Kidney (tissue), 14 donors: Measurements from ENCODE around the gene OR51B2. TPM values are rescaled to one million over a fixed set of nuclear protein-coding genes. Genes with fewer than 3 reads are reported as not detected.

Experiments
- DNase-seq, 5 donors: peaks; one replicate each; pipeline ENCODE4 v3.0.0-alpha.2; 2013 to 2020
- FAIRE-seq: peaks from 2 replicates; lab custom pipeline; 2012; peaks lifted over from hg19 to GRCh38; lab: Jason Lieb, UNC
- H3K27ac ChIP-seq, 2 donors: one replicate each; pipeline ENCODE4 v1.7.0; 2013; ENCODE audit warnings: low read depth in 2 of 2, low read length in 2 of 2, inconsistent platforms in 1 of 2
- H3K27me3 ChIP-seq: one replicate; pipeline ENCODE4 v1.7.1; 2013; ENCODE audit warnings: low read length, inconsistent platforms; ENCODE audit not compliant: control insufficient read depth, insufficient read depth
- H3K36me3 ChIP-seq, 3 donors: one replicate each; pipeline versions ENCODE4 v1.7.0 to v1.7.1; 2013; ENCODE audit warnings: low read length in 3 of 3, control low read depth in 1 of 3, inconsistent platforms in 1 of 3; ENCODE audit not compliant: insufficient read depth in 3 of 3, control insufficient read depth in 2 of 3
- H3K4me1 ChIP-seq, 3 donors: one replicate each; pipeline versions ENCODE4 v1.7.0 to v1.7.1; 2013; ENCODE audit warnings: low read length in 3 of 3, inconsistent platforms in 1 of 3, low read depth in 1 of 3; ENCODE audit not compliant: control insufficient read depth in 2 of 3, insufficient read depth in 2 of 3
- H3K4me3 ChIP-seq, 3 donors: one replicate each; pipeline versions ENCODE4 v1.7.0 to v1.8.1; 2013; ENCODE audit warnings: low read length in 3 of 3, control low read depth in 1 of 3, inconsistent platforms in 1 of 3
- H3K9ac ChIP-seq, 3 donors: one replicate each; pipeline versions ENCODE4 v1.7.0 to v1.7.1; 2013; ENCODE audit warnings: low read length in 3 of 3, control low read depth in 1 of 3, inconsistent platforms in 1 of 3
- H3K9me3 ChIP-seq, 3 donors: one replicate each; pipeline versions ENCODE4 v1.7.0 to v1.7.1; 2013; ENCODE audit warnings: low read length in 3 of 3, control low read depth in 1 of 3, inconsistent platforms in 1 of 3; ENCODE audit not compliant: control insufficient read depth in 2 of 3, insufficient read depth in 1 of 3
- intact Hi-C: fragments of 100-400 bp; cut with DNase I; formaldehyde crosslinking; loops from one replicate; pipeline ENCODE4 v1.11.1; 2022
- polyA plus RNA-seq: library from polyadenylated mRNA; stranded (reverse); fragments of 350-450 nt; fragmentation: Illumina TruSeq; extraction: RNeasy Lipid Tissue Mini Kit (QIAGEN cat#74804); gene quantifications from one replicate; pipeline ENCODE4 v1.2.3, GENCODE V29; 2014; ENCODE audit warnings: low read depth, low replicate concordance; ENCODE audit not compliant: insufficient read depth
- total RNA-seq: library from RNA; stranded (reverse); fragmentation: NEBNext Ultra II Directional; extraction: Animal tissue kit (Norgen Biotek cat#: 25700); gene quantifications from one replicate; pipeline ENCODE4 v1.2.1, GENCODE V29; 2021
- TF ChIP-seq, protein P1 (sequence below): IDR thresholded peaks from 3 replicates; pipeline ENCODE4 v1.5.1; 2012; ENCODE audit warnings: mild to moderate bottlenecking, moderate library complexity, borderline replicate concordance; ENCODE audit not compliant: insufficient read depth; ENCODE audit errors: extremely low read depth
- donor health status: control.
- donor health status: control.
- donor health status: control.
- donor health status: control.
- donor health status: control.
- donor health status: DM: yes; HTN: yes; CAD: no.
- donor health status: Normal renal cell carcinoma (clear cell type).

Gene OR51B2
- total and polyA plus RNA-seq, 2 donors from 2014 or later: not detected

DNA sequence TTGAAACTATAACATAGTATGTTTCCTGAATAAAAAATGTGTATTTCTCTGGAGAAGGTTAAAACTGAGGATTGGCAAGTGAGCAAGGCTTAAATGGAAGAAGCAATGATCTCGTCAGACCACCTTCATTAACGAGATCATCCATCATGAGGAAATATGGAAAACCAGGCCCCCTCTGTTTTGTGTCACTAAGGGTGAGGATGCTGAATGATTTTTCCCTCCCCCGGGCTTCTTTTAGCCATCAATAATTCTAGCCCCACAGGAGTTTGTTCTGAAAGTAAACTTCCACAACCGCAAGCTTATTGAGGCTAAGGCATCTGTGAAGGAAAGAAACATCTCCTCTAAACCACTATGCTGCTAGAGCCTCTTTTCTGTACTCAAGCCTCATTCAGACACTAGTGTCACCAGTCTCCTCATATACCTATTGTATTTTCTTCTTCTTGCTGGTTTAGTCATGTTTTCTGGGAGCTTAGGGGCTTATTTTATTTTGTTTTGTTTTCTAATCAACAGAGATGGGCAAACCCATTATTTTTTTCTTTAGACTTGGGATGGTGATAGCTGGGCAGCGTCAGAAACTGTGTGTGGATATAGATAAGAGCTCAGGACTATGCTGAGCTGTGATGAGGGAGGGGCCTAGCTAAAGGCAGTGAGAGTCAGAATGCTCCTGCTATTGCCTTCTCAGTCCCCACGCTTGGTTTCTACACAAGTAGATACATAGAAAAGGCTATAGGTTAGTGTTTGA, 48.6 kb downstream of the OR51B2 start:
- TF ChIP-seq, protein P1, sequence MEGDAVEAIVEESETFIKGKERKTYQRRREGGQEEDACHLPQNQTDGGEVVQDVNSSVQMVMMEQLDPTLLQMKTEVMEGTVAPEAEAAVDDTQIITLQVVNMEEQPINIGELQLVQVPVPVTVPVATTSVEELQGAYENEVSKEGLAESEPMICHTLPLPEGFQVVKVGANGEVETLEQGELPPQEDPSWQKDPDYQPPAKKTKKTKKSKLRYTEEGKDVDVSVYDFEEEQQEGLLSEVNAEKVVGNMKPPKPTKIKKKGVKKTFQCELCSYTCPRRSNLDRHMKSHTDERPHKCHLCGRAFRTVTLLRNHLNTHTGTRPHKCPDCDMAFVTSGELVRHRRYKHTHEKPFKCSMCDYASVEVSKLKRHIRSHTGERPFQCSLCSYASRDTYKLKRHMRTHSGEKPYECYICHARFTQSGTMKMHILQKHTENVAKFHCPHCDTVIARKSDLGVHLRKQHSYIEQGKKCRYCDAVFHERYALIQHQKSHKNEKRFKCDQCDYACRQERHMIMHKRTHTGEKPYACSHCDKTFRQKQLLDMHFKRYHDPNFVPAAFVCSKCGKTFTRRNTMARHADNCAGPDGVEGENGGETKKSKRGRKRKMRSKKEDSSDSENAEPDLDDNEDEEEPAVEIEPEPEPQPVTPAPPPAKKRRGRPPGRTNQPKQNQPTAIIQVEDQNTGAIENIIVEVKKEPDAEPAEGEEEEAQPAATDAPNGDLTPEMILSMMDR: no peak
- FAIRE-seq: no peak
- no peak for DNase-seq
- H3K27ac ChIP-seq: no peak overlapping the region
- H3K4me1 ChIP-seq: no peaks in the 10 kb centered on the region
- H3K36me3 ChIP-seq: no peaks in the 10 kb centered on the region
- no peaks in the 10 kb centered on the region for H3K9me3 ChIP-seq
- no peaks in the 10 kb centered on the region for H3K27me3 ChIP-seq
- intact Hi-C loops: no loop called here
- no peak overlapping the region for H3K4me3 ChIP-seq
- H3K9ac ChIP-seq: no peak overlapping the region

DNA sequence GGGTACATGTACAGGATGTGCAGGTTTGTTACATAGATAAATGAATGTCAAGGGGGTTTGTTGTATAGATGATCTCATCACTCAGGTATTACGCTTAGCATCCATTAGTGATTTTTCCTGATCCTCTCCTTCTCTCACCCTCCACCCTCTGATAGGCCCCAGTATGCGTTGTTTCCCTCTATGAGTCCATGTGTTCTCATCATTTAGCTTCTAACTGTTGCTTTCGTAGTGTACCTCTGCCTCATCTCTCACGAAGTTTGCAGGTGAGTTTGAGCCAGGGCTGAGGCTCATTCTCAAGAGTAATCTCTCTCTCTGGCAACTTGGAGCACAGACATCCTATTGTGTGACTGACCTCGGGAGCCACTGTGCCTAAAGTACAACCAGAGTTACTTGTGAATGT, 49.7 kb downstream of the OR51B2 start:
- no peak overlapping the region for H3K4me3 ChIP-seq
- no peaks in the 10 kb centered on the region for H3K4me1 ChIP-seq
- TF ChIP-seq, protein P1: no peak
- H3K27me3 ChIP-seq: no peaks in the 10 kb centered on the region
- no peak for FAIRE-seq
- no peak overlapping the region for H3K9ac ChIP-seq
- intact Hi-C loops: no loop called here
- H3K9me3 ChIP-seq: no peaks in the 10 kb centered on the region
- no peak overlapping the region for H3K27ac ChIP-seq
- H3K36me3 ChIP-seq: no peaks in the 10 kb centered on the region
- no peak for DNase-seq

Other genes starting within 250 kb of the OR51B2 start
- not detected for gene OR52A5, start 185.9 kb downstream of the OR51B2 start, total RNA-seq
- gene OR52A5, start 185.9 kb downstream of the OR51B2 start, polyA plus RNA-seq: not detected
- gene OR52A1, start 169.5 kb downstream of the OR51B2 start, total RNA-seq: not detected
- not detected for gene OR52A1, start 169.5 kb downstream of the OR51B2 start, polyA plus RNA-seq
- not detected for gene OR51V1, start 123.6 kb downstream of the OR51B2 start, total RNA-seq
- not detected for gene OR51V1, start 123.6 kb downstream of the OR51B2 start, polyA plus RNA-seq
- 59.9 TPM for gene HBB, start 97.2 kb downstream of the OR51B2 start, total RNA-seq
- gene HBB, start 97.2 kb downstream of the OR51B2 start, polyA plus RNA-seq: 10.9 TPM
- gene HBD, start 89.8 kb downstream of the OR51B2 start, total RNA-seq: 1.3 TPM
- gene HBD, start 89.8 kb downstream of the OR51B2 start, polyA plus RNA-seq: 5.6 TPM
- gene HBG1, start 74.4 kb downstream of the OR51B2 start, total RNA-seq: not detected
- not detected for gene HBG1, start 74.4 kb downstream of the OR51B2 start, polyA plus RNA-seq
- not detected for gene HBG2, start 69.5 kb downstream of the OR51B2 start, total RNA-seq
- gene HBG2, start 69.5 kb downstream of the OR51B2 start, polyA plus RNA-seq: not detected
- not detected for gene HBE1, start 54.4 kb downstream of the OR51B2 start, total RNA-seq
- not detected for gene HBE1, start 54.4 kb downstream of the OR51B2 start, polyA plus RNA-seq
- gene OR51B4, start 22.4 kb downstream of the OR51B2 start, total RNA-seq: not detected
- not detected for gene OR51B4, start 22.4 kb downstream of the OR51B2 start, polyA plus RNA-seq
- gene OR51B5, start 19.2 kb upstream of the OR51B2 start, total RNA-seq: not detected
- not detected for gene OR51B5, start 19.2 kb upstream of the OR51B2 start, polyA plus RNA-seq
- gene OR51B6, start 27.2 kb upstream of the OR51B2 start, total RNA-seq: not detected
- not detected for gene OR51B6, start 27.2 kb upstream of the OR51B2 start, polyA plus RNA-seq
- not detected for gene OR51M1, start 59.5 kb upstream of the OR51B2 start, total RNA-seq
- gene OR51M1, start 59.5 kb upstream of the OR51B2 start, polyA plus RNA-seq: not detected
- gene OR51Q1, start 97.8 kb upstream of the OR51B2 start, total RNA-seq: not detected
- gene OR51Q1, start 97.8 kb upstream of the OR51B2 start, polyA plus RNA-seq: not detected
- gene OR51I1, start 117.2 kb upstream of the OR51B2 start, total RNA-seq: 0.35 TPM
- gene OR51I1, start 117.2 kb upstream of the OR51B2 start, polyA plus RNA-seq: not detected
- not detected for gene OR51I2, start 125.0 kb upstream of the OR51B2 start, total RNA-seq
- not detected for gene OR51I2, start 125.0 kb upstream of the OR51B2 start, polyA plus RNA-seq
- gene OR52D1, start 164.4 kb upstream of the OR51B2 start, total RNA-seq: not detected
- not detected for gene OR52D1, start 164.4 kb upstream of the OR51B2 start, polyA plus RNA-seq
- gene UBQLN3, start 185.7 kb upstream of the OR51B2 start, total RNA-seq: 0.35 TPM
- not detected for gene UBQLN3, start 185.7 kb upstream of the OR51B2 start, polyA plus RNA-seq
- gene UBQLNL, start 192.4 kb upstream of the OR51B2 start, total RNA-seq: 0.69 TPM
- 0.32 TPM for gene UBQLNL, start 192.4 kb upstream of the OR51B2 start, polyA plus RNA-seq
- gene OR52H1, start 224.2 kb upstream of the OR51B2 start, total RNA-seq: 0.57 TPM
- not detected for gene OR52H1, start 224.2 kb upstream of the OR51B2 start, polyA plus RNA-seq